NCI-H774 (cell line): ENCODE results near the gene MTA2.
"Not testable (repeated sequence)": the region's sequence is repeated elsewhere in the genome, so short reads cannot be mapped to it uniquely, and the experiment has no call there.

ENCODE experiments used
- DNase-seq: peaks from one replicate; lab custom pipeline; 2025; lab: John Stamatoyannopoulos, UW

The MTA2 gene

DNA sequence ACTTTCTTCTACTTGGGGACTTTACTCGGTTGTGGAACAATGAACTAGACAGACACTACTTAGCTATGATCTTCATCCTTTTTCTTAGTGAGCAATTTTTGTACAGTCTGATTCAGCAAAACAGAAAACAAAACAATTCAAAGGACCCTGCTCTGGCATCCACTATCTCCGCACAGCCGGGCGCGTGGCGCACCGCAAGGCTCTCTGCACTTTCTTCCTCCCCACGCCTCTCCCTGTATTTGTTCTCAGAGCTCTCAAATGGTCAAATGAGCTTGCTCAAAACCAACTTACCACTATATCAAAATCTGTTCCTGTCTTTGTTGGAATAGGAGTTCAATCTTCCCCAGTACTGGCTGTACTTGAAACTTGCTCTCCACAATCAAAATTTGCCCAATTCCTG is 35.4 kb downstream of the MTA2 start:
- no peak for DNase-seq

GRCh38 chr11:62565100-62565802 is 36.4 kb downstream of the MTA2 start:
- no peak for DNase-seq

- not testable (repeated sequence) for DNase-seq
Observed at GRCh38 chr11:62561677-62562230, 39.9 kb downstream of the MTA2 start.

GRCh38 chr11:62560566-62561103 is 41.0 kb downstream of the MTA2 start:
- no peak for DNase-seq

DNA sequence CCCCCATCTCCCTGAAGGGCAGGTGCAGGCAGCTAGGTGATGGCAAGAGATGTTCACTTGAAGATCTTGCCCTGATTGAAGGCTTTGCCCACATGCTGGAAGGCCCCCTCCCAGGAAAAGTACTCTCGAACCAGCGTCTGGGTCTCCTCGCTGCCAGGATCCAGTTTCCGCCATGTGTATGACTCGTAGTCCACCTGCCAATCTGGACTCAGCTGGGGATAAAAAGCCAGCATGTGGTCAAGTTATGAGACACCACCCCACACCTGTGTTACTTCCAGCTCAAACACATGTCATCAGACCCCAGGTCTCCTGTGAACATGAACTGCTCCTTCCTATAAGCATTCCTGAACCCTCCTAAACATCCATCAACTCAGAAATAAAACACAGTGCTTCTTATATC is 42.0 kb downstream of the MTA2 start:
- DNase-seq: not testable (repeated sequence)

DNA sequence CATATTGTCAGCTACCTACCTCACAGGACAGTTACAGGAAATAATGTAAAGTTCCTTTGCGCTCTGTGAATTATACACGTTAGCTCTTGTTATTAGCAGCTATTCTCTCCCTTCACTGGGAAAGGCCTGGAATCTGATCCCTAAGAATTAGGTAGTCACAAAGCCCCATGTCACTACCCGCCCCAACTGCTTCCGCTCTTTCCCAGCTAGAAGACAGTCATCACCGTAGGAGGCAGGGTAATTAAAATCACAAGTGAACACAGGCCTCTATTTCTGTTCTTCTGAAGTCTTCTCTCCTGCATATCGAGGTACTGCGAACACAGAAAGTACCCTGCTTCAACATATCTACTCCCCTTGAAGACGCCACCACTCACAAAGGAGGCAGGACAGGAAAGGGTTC is 42.5 kb downstream of the MTA2 start:
- no peak for DNase-seq

- no peak for DNase-seq
Observed at GRCh38 chr11:62558669-62559068, 43.0 kb downstream of the MTA2 start.

DNA sequence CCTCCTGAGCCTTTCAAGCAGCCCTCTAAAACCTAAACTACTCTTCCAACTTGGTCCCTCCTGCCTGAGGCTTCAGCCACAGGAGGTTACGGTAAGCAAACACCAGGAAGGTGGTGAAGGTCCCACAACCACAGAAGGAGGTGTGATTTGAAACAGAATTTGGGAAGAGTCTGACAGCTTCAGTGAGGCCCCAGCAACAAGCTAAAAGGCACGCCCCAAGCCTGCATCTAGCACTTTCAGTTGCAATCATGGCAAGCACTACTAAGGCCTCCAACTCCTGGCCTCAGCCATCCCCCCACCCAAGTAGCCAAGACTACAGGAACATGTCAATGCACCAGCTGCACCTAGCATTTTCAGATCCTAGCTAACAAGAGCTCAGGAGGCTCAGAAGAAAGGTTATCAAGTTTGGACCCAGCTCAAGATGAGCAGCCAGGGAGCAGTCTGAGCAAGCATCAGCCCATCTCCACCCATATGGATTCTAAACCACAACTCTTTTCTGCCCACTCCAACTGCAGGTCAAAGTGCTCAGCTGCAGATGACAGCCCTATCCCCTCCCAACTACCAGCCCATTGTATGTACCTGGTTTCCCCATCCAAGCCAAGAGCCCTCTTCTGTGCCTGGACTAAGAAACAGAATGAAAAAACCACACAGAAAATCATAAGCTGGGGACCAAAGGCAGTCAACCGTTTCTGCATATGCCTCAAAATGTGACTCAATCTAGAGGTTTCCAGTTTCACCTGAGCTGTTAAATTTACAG is 44.6 kb downstream of the MTA2 start:
- DNase-seq: no peak

DNA sequence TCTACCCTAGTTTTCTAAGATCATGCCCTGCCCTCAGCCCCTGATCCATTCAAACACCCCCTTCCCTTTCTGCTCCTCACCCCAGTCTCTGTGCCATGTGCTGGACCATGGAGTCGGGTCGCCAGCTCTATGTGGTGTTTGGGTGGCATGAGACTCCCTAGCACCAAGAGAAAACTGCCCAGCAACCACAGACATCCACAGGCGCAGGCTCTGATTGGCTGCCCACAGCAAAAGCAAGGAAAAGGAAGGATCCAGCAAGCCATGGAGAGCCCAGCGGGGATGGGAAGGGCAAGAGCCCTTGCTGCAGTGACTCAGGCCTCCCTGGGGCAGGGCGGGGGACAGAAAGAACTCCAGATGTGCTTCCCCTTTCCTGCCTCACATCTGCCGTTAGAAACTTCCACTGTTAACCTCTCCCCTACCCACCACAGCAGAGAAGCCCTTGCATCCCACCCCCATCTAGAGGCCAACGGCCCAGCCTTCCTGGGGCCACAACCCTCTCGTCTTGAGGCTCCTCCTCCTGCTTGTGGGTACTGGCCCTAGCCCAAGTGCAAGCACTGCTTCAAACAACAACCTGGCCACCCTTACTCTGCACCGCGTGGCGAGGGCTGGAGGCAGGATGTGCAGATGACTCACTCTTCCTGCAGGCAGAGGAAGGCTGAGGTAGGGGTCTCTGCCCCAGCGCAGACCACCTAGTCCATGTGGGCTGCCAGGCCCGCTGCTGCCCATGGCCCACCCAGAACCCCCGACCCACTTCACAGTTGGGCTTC is 45.4 kb downstream of the MTA2 start:
- no peak for DNase-seq

DNA sequence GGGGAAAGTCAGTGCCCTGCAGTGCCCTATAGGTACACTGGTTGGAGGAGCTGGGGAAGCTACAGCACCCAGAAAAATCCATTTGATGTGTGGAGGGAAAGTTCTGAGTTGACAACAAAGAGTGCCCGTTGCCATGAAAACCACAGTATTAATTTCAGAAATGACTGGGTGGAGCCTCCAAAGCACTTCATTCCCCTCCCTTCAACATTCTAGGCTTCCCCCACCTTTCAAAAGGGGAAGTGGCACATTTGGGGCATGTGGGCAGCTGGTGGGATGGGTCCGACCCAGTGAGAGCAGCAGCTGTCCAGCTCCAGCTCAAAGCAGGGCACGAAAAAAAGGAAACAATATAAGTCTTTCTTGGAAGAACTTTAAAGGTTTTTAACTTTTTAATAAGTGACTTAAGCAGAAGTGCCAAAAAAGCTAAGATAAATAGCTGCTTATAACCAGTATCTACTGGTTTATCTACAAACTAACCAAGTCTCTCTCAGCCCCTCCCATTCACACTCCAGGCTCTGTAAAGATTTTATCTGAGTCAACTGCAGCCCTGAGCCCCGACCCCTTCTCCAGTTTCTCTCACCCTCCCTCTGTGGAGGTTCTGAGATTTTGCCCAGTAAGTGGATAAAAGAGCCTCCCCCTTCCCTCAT is 46.1 kb downstream of the MTA2 start:
- DNase-seq: no peak

GRCh38 chr11:62554387-62555167 is 47.1 kb downstream of the MTA2 start:
- no peak for DNase-seq

GRCh38 chr11:62553839-62554361 is 47.8 kb downstream of the MTA2 start:
- no peak for DNase-seq

GRCh38 chr11:62553080-62553838 is 48.4 kb downstream of the MTA2 start:
- no peak for DNase-seq

- no peak for DNase-seq
Observed at GRCh38 chr11:62552485-62553079, 49.1 kb downstream of the MTA2 start.

DNA sequence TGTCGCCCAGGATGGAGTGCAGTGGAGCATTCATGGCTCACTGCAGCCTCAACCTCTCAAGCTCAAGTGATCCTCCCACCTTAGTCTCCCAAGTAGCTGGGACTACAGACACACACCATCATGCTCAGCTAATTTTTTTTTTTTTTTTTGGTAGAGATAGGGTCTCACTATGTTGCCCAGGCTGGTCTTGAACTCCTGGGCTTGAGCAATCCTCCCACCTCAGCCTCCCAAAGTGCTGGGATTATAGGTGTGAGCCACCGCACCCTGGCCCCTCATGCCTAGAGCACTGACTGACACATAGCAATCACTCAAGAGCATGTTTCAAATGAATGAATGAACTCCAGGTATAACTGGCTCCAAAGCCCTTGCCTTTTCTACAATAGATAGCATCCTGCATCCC is 51.2 kb downstream of the MTA2 start:
- not testable (repeated sequence) for DNase-seq

DNA sequence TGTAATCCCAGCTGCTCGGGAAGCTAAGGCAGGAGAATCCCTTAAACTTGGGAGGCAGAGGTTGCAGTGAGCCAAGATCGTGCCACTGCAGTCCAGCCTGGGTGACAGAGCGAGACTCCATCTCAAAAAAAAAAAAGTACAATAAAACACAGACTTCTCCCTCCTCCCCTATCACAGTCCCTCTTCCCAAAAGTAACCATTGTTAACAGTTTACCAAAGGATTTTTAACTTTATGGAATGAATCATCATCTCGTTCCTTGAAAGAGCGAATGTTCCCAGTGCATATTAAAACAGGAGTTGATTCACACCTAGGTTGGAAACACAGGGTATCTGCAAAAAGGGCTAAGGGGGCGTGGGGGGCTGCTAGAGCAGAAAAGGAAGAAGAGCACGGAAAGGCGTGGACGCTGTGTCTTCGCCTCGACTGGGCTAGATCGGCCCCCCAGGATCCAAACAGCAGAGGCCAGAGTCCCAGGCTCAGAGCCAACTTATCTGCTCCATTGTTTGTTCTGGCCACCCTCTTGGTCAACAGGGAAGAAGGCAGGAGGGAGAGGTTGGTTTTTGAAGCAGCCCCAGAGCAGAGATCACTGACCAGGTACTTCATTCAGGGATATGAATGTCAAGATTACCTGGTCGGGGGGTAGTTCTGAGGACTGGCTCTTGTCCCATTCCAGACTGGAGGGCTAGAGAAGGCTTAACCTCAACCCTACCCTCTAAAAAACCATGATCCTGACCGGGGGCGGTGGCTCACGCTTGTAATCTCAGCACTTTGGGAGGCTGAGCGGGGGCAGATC is 52.9 kb downstream of the MTA2 start:
- DNase-seq: no peak

DNA sequence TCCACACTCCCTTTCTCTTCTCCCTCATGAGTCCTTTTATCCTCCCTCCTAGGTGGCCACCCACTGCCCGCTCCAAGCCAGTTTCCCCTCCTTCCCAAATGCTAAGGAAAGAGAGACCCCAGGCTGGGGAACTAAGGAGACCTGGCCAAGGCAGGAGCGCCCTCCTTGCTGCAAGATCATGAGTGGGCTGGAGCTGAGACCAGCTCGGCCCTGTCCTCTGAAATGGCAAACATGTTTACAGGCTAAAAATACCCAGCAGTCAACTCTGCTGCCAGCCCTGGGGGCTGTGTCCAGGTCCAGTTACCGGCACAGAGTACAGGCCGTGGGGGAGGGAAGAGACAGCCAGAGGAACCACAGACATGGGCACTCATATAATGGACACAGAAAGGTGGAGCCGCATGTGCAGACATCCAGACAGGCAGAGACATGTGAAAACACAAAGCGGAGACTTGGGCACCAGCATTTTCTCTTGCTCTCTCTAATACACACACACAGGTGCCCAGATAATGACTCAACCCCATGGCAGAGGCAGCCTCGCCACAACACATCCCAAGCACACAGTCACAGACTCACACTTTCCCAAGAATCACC is 53.9 kb downstream of the MTA2 start:
- no peak for DNase-seq

DNA sequence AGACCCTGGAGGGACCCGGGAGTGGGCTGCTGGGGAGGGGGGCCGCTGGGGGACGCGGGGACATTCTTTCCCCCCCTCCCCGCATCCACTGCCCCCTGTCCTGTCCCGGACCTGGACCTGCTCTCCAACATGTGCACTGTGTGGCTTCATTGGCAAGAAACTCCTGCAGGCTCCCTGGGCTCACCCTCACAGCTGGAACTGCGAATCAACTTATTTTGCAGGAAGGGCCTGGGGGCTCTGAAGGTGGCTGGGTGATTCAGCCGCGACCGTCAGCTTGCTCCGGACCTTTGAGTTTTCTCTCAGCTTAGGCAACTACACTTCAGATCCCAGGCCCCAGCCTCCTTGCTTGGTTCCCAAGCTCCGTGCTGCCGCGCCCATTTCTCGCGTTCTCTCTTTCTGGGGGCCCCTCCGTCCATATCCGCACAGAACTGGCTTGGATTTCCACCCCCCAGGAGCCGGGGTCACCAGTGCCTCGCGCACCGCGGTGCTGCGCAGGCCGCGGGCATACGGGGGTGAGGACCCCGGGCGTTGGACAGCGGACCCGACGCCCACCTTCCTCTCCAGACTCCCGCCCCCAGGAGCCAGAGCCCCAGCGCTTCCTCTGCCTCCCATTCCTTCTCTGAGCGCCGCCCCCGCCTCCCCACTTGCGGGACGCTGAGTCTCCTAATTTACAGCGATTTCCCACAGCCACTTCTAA is 54.6 kb downstream of the MTA2 start:
- no peak for DNase-seq
